Dermis blood vessel endothelial cell (primary cell): ENCODE data around the gene SULT4A1. TPM values are rescaled to one million over a fixed set of nuclear protein-coding genes. Genes with fewer than 3 reads are reported as not detected.
A peak's percentile ranks its signal among the peaks of the same experiment; 100 is the strongest.

Experiments used
- DNase-seq: peaks from one replicate; pipeline ENCODE4 v3.0.0; 2010
- total RNA-seq: library from RNA; depleted of rRNA; stranded (reverse); fragments of >200 nt; gene quantifications from 2 replicates; pipeline ENCODE4 v1.2.3, GENCODE V29; 2014

Gene SULT4A1
- total RNA-seq, 1 donor from 2014 or later = not detected

DNA sequence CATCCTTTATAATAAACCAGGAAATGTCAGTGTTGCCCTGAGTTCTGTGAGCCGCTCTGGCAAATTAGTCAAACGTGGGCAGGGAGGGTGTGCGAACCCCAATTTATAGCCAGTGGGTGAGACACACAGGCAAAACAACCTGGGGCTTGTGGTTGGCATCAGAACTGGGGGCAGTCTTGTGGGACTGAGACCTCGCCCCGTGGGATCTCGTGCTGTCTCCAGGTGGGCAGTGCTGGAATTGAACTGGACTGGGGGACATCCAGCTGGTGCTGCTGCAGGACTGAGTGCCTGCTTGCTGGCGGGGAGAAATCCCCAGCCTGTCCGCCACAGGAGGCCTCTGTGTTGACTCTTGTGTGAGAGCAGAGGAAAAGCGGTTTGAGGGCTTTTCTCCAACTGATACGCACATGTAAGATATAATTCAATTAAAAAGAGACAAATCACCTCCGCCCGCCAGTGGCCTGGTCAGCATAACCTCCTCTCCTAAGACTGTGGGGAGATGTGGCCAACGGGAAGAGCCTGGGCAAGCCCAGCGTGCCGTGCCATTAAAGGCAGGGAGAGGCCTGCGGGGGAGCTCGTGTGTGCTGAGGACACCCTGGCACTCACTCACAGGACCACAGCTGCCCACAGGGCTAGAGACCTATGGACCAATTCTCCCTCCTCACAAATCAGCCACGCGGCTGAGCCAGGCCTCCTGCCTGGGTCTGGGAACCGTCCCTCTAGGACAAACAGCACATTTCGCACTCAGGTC, 18.4 kb downstream of the SULT4A1 start:
- DNase-seq = no peak

DNA sequence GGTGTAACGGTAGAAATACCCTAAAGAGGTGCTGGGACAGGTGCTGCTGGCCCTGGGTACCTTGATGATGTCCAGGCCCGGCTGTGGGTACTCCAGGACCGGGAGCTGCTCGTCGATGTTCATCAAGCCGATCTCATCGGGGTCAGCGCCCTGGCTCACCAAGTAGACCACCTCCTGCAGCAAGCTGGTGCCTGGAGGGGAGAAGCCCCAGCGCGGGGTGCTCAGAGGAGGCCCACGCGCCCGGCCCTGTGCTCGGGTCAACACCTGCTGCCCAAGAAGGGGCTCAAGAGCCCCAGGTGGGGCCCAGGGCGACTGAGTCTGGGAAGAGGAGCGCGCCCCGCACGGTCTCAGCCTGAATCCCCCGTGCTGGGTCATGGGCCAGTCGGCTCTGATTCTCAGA, 20.6 kb downstream of the SULT4A1 start:
- DNase-seq = no peak

DNA sequence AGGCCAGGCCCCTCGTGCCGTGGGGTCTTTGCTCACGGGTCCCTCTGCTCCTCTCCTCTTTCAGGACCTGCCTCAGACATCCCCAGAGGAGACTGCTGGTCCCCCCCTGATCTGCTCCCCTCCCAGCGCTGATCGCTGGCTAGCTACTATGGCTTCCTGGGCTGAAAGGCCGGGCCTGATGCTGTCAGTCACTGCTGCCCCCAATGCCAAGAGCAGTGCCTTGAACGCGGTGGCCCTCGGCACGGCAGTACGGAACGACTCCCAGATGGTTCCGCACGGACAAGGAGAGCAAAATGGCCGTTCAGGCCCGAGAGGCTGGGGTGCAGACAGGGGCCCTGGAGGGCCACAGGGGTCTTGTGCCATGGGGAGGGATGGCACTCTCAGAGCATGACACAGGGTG, 21.5 kb downstream of the SULT4A1 start:
- DNase-seq = no peak

DNA sequence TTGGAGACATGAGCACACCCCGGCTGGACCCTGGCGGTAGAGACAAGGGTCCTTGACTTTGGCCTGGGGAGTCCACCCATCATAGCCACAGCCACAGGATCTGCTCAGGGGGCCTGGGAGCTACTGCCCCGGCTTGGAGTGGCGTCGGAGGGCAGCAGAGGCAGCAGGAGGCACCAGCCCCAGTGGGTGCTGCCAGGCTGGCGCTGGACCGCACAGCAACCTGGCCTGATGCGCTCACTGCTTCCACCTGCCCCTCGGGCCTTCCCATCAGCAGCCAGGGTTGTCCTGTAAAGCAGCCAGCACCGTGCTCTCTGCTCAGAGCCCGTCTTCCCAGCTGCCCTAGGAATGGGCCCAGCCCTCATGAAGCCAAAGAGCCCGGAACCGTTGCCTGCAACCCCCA, 21.9 kb downstream of the SULT4A1 start:
- DNase-seq = no peak

DNA sequence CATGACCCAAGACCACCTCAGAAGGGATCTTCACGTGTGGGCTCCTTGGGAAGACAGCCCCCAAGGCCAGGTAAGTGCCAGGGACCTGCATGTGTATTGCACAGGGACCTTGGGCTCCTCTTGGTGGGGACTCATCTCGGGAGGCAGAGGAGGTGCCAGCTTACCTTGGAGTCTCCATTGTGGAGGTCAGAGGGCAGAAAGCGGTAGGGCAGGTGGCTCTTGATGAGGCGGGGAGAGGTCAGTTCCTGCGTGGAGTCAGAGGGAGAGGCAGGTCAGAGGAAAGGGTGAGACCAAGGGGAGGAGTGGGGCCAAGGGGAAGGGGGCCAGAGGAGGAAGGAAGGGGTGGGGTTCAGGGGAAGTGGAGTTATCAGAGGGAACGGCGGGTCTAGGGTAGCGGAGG, 22.5 kb downstream of the SULT4A1 start:
- DNase-seq = no peak

DNA sequence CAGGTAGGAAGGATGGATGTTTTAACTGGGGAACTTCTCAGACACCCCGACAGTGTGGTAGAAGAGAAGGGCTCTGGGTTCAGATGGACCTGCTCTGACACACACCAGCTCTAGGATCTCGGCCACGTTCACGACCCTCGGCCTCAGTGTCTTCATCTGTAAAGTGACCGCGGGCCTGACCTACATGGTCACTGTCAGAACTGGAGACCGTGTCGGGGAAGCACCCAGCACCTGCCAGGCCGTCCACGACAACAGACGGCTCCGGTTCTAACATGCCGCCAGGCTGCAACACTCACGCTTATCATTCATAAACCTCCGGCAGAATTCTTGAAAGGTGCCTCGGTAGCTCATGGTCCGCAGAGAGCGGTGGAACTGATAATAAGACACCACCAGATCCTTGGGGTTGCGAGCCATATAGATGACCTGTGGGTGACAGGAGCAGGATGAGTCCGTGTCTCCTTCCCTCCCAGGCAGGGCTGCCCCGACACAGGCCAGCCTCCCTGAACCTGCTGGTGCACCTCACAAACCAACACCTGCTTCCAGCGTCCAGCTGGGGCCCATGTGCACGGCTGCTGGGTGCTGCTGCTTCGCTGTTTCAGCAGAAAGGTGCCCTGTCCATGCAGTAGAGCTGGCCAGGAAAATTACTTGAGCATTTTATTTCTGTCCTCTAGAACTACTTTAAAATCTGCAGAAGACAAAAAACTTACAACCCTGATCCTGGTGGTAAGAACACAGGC, 23.6 kb downstream of the SULT4A1 start:
- no peak for DNase-seq

DNA sequence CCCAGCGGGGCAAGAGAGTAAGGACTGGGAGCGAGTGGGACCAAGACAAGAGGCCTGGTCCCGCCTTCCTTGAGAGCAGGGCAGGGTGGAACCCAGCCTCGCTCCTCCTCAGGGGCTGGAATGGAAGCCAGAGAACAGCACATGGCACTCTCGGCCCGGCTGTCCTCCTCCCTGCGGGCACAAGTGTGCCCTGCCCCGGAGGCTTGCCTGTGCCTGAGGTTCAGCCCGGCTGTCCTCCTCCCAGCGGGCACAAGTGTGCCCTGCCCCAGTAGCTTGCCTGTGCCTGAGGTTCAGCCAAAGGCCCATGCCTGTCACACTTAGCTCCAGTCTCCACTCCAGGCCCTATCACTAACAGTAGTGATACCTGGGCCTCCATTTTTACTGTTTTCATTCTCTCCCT, 24.2 kb downstream of the SULT4A1 start:
- DNase-seq = no peak

DNA sequence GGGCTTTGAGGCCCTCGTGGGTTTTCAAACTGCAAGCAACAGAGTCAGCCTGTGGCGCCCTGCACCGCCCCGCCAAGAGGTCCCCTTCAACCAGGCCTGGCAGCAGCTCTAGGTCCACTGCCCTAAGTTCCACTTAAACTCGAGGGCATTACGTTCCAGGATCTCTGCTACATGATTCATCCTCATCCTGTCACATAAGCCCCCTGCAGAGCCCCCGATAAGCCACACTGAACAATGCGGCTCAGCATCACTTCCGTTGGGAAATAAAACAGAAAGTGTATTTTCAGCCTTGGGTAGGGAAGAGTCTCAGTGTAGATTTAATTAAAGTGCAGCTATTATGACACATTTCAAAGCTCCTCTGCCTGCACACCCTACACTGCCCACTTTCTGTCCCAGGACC, 24.6 kb downstream of the SULT4A1 start:
- peak; percentile 17 for DNase-seq

DNA sequence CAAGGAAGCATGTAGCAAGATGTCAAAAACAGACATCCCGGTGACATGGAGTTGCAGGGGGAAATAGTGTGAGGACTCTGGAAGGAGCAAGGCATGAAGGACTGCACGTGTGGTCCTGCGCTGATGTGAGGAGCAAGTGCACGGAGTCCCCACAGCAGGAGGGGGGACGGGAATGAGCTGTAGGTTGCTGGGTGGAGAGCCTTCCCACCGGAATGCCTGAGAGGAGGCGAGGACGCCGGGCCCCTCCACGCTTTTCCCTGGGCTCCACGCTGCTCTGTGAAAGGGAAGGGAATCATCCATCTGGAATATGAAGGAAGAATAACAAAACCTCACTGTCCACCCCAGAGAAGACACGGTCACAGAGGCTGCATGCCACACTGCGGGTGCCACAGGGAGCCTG, 26.6 kb downstream of the SULT4A1 start:
- no peak for DNase-seq

DNA sequence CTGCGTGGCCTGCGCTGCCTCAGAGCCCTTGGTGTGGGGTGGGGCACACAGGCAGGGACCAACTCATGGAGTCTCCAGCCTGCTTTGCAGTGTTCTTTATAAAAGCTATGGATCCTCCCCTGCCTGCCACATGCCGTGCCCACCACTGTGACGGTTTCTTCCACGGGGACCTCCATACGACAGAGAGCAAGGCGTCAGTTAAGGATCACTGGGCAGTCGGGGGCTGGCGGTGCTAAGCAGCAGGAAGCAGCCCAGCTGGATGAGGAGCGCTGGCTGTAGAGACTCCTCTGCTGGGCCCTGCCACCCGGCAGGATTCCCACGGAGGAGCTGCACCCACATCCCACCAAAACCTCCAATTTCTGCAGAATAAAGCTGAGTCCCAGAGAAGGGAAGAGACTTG, 27.1 kb downstream of the SULT4A1 start:
- no peak for DNase-seq

DNA sequence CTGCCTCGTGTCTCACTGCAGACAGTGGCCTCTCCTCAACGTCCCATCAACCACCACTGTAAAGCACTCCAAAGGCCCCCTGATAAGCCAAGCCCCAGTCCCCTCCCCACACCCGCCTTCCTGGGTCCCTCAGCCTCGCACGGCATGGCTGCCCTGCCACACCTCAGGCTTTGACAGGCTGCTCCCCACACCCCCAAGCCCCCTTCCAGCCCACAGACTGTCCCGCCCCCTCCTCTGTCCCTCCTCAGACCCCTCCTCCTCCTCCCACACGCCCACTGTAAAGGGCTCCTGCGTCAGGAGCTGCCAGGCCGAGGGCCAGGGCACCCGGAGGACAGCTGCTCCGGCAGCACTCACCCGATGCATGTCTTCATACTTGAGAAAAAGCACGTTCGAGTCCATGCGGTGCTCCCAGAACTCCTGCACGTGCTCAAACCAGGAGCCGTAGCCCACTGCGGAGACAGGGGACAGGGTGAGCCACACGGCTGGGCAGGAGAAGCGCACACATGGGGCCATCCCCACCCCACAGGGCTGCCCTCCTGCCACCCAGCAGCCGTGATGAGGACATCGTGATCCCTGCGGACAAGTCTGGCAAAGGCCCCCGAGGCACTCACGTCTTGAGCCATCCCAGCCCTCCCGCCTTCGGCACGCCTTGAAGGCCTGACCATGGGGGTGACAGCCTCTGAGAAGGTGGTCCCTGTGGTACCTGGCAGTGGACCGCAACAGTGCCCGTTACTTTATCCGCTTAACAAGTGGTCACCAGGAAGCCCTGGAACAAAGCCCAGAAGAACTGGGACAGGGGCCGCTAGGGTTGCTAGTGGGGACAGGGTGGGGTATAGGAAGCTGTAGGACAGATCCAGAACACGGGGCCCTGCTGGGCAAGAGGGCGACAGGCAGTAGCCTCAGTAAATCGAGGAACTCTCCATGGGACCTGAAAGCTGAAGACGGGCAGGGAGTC, 28.8 kb downstream of the SULT4A1 start:
- DNase-seq = no peak

DNA sequence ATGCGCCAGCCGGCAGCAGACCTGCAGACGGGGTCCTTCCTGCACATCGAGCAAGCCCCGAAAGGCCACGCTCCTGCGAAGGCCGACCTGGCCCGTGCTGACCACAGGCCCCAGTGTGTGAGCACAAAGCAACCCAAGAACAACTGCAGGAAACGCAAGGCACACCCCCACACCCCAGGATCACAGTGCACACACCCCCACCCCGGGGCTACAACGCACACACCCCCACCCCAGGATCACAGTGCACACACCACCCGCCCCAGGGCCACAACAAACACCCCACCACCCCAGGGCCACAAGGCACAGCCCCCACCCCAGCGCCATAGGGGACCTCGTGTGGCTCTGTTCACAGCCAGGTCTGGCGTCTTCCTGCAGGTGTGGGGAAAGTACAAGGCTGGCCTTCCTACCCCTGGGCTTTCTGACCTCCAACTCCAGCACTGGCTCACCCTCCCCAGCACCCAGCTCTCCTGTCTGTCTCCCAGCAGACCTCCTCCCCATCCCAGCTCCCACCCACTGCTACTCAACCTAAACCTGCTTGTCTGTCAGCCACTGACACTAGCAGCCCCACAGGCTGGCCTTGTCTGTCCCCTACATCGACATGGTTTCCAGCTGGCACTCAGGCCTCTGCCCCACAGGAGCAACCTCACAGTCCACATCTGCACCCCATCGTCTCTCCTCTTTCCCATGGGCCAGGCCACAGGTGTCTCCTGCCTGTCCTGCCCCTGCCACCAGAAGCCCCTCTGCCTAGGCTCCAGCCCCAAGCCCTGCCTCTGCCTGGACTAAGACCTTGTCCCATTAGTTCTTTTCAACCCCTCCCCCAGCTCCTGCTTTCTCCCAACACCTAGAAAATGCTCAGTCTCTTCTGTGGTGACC, 29.7 kb downstream of the SULT4A1 start:
- no peak for DNase-seq

DNA sequence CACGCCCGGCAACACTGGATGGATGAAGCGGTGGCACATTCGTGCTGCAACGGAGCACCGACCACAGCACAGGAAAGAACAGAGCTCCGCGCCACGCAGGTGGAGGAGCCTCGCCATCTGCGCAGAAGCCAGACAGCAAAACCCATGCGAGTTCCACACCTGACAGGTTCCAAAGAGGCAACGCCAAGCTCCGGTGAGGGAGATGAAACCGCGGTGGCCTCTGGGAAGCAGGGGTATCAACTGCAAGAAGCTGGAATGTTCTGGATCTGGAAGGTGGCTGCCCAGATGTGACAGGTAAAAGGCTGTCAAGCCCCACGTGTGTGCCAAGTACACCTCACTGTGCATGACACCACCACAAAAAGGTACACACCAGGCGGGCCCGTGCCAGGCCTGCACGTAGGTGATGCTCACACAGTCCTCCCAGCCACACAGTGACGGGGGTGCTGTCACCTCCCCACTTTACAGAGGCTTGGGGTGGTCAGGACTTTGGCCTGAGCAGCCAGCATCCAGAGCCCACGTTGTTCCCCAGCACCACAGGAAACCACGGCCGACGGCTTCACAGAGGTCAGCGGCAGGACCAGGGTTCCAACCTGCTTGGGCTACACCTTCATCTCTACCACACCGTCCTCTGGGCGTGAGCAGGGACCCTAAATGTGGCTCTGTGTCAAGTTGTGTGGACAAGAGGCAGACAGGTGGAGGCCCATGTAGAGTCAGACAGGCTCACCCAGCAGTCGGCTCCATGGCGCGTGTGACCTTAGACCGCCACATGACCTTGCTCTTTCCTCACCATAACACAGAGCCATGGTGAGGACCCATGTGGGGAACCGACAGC, 30.5 kb downstream of the SULT4A1 start:
- no peak for DNase-seq

DNA sequence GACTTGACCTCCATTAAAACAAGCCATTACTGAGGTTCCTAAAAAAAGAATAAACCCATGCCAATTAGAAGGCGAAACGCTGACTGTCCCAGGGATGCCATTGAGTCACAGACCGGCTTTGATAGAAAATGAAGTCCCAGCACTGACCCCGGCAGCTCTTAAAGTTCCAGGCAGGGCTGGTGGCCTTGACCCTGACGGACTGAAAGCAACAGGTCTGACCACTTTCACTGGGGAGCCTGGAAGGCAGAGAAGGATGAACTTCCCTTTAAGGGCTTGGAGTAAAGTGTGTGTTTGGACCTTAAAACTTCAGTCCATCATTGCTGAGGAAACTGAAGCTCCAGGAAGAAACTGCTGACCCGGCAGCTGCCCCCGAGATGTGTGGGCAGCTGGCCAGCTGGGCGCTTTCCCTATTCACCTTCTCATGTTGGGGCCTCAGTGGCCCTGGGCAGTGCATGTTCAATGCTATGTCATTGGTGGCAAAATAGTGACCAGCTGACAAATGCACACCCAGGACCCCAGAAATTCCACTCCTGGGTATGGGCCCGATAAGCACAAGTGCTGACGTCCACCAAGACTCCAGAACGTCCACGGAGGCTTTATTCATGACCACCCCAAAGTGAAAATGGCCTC, 31.3 kb downstream of the SULT4A1 start:
- DNase-seq = no peak

DNA sequence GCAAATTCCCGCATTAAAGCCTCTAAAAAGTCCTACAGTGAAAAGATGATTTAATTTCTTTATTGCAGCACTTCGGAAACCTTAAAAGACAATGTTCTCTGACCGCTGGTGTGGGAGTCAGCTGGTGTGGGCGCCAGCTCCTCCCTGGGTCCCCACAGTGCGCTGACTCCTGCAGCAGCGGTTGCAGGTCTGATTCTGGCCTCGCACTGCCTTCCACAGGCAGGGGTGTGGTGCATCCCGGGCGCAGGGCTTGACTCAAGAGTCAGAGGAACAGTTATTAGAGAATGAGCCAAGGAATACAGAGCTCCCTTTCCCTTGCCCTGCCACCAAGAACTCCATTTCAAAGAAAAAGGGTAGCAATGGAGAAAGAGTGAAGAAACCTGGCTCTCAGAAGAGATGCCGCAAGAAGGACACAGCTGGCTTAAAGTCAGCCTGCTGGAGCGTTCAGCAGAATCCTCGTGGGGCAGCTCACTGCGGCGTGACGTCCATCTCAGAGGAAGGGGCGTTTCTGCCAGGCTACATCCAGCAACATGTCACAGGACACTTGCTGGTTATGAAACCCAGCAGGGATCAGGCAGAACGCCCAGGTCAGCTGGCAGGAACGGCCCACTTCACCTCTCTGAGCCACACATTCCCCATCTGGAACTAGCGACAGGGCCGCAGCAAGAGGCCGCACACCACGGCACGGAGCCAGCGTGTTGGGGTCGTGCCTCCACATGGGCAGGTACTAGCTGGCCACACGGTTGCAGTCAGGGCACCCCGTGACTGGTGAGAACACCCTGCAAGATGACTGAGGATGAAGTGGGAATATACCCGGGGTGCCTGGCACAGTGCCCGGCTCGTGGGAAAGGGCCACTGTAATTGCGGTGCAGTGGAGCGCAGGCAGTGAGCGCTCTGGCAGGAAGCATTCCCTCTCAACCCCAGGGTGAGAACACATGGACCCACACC, 32.1 kb downstream of the SULT4A1 start:
- DNase-seq = no peak

DNA sequence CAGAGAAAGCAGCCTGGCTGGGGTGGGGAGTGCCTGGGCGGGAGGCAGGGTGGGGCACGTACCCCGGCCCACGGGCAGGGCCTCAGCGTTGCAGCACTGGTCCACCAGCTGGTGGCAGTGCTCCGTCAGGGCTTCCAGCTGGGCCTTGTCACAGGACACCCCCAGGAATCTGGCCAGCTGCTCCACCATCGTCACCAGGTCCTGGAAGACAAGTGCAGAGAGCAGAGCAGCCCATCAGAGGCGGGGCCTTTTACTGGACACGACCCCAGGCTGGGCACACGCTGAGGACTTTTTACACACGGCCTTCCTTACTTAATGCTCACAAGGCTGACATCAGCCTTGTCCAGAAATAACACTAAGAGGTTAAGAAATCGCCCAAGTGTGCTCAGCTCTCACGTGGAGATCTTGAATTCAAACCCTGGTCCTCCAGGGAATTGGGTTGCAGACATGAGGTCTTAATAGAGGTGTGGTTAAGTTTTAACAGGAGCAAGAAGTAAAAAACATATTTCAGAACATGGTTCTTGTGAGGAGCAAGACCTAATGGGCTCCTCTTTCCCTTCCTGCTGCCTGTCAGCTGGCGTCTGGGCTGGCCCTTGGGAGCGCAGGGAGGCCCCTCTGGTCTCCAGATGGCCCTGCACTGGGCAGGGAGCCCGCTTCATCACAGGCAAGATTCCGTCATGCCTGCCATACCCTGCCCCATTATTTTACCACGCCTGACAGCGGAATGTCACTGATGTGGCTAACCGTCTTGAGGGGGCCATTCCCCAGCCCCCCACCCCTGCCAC, 33.1 kb downstream of the SULT4A1 start:
- DNase-seq = no peak

DNA sequence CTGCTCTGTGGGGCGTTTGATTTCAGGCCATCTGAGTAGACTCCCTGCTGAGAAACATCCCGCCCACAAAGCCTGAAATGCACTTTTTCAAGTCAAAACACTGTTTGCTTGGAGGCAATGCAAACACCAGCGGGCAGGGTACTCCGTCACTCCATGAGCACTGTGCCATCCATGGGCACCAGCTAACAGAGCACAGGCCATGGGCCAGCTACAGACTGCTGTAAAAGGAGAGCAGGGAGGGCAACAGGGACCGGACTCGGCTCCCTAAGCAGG, 33.7 kb downstream of the SULT4A1 start:
- no peak for DNase-seq

DNA sequence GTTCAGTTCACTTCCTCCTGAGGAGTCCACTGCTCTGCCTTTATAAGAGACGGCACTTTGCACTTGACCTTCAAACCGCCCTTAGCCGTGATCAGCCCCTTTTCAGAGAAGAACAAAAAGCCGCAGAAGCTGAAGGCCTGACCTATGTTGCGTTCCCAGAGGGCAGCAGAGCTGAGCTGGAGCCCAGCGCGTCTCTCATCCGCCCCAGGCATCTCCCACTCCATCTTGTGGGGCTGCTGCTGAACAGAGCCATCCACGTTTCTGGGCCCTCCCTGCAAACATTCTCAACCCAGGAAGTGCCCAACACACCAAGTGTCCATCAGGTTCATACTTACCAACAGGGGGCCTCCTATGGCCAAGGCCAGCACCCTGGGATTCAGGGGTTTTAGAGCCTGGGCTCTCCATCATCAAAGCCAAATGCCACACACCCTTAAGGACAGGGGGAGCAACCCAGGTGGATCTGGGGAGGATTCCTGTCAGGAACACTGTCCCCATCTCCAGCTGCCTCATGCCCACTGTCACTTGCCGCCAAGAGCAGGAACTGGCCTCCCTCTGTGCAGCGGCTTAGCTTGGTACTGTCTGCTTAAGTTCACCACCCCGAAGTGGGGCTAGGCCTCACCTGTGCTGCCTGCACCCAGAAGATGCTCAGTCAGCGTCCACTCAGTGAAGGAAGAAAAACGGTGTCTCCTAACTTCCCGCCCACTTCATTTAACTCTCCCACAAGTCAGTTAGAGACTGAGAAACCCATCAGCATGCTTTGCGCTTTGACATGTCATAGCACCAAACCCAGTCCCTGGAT, 34.2 kb downstream of the SULT4A1 start:
- no peak for DNase-seq
